ENCODE results near the gene SIRT3. TPM values are rescaled to one million over a fixed set of nuclear protein-coding genes. Genes with fewer than 3 reads are reported as not detected.

The SIRT3 gene
- total RNA-seq (2014; rRNA removed): 7.9 and 8.6 TPM in 2 replicates
- 9.6 TPM for polyA plus RNA-seq (2012)

DNA sequence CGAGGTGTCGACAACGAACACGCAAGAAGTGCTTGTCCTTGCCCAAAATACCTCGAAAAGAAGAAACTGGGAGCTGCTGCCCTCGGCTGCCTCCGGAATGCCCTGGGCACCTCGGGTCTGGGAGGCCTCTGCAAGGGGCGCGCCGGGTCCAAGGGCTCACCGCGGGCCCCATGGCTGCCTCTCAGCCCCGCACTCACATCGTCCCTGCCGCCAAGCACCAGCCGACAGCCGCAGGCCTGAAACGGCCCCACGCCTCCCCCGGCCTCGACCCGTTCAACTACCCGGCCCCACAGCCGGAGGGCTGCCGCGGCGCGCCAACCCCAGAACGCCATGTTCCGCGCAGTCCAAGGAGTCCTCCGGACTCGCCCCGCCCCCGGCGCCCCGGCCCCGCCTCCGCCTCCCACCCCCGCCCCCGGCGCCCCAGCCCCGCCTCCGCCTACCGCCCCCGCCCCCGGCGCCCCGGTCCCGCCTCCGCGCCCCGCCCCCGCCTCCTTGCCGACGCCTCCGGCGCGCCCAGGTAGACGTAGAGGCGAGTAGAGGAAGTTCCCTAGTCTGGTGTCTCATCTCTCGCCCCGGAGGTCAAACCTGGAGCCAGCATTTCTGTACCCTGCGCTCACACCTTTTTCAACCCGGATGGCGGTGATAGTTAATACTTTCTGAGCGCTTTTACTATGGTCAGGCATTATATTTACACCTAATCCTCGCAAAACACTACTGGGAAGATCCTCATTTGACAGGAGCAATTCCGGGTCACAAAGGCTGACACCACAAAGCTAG is at the start of gene SIRT3:
Gene SIRT3, minus strand, starts transcription at position 346 of the 777 bp plus-strand sequence. Its CDS starts 14 bp downstream, at position 332.
- DNase-seq (ENCODE audit: low read depth): peak; percentile 72

DNA sequence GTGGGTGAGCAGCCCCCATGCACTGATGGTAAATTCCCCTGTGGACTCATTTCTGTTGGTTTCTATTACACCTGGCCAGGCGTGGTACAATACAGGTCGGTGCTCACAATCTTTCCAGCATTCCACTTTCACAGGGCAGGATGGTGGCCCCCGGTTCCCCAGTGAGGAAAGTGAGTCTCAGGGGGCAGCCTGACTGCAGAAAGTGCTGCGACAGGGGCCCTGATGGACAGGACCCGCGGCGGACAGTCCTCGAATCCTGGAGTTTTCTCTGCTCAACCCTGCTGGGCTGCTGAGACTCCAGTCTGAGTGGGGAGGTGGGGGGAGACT is 49.7 kb upstream of the SIRT3 start:
- no peak for DNase-seq (ENCODE audit: low read depth)

DNA sequence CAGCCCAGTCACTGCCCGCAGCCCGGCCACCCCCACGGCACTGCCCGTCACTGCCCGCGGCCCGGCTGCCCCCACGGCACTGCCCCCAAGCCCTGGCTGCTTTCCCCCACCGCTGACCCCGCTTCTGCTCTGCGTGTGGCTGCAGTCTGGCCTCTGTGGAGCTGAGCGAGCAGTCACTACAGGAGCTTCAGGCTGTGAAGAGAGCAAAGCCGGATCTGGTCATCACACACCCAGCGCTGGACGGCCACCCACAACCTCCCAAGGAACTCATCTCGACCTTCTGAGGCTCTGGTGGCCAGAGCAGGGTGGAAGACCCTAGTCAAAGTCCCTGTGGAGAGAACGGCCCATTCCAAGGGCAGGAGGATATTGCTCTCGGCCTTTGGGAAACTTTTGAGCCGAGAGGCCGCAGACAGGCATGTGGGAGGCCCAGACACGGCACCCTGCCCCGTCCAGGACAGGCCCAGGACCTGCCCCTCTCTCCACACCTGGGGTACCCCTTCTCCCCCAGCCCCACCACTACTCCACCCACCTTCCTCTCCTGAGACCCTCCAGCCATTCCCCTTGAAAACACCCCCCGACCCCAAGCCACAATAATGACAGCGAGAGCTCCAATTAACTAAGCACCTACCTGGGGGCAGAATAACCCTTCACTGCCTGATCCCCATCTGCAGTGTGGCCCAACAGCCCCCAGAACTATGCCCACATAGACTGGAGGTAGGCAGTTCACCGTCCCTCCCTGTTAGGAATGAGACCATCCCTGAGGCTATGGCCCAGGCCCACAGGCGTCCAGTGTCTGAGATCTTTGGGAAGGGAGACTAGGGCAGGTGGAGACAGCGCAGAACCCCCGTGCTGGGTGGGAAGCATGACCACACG is 49.1 kb upstream of the SIRT3 start:
- DNase-seq (ENCODE audit: low read depth): no peak

DNA sequence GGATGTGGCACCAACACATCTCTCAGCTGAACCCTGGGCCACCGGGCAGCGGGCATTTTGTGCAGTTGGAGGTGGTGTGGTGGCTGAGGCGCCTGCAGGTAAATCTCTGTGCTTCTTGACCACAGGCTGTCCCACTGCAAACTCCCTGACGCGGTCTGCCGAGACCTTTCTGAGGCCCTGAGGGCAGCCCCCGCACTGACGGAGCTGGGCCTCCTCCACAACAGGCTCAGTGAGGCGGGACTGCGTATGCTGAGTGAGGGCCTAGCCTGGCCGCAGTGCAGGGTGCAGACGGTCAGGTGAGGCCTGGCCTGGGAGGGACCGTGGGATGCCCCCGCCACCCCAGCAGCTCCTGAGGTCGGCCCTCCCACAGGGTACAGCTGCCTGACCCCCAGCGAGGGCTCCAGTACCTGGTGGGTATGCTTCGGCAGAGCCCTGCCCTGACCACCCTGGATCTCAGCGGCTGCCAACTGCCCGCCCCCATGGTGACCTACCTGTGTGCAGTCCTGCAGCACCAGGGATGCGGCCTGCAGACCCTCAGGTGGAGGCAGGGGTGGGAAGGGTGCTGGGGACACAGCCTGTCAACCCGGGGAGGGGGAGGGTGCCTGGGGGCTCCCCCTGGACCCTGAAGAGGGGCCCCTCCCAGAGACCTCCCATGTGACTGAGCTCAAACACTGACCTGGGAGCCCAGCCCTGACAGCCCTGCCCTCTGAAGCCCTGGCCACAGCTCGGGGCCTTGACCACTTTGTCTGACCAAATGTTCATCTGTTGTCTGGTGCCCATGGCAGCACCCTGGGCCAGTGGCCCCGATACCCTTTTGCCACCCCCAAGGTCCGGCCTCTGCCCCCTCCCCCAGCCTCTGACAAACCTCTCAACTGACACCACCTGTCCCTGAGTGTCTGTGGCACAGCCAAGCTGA is 48.2 kb upstream of the SIRT3 start:
- no peak for DNase-seq (ENCODE audit: low read depth)

DNA sequence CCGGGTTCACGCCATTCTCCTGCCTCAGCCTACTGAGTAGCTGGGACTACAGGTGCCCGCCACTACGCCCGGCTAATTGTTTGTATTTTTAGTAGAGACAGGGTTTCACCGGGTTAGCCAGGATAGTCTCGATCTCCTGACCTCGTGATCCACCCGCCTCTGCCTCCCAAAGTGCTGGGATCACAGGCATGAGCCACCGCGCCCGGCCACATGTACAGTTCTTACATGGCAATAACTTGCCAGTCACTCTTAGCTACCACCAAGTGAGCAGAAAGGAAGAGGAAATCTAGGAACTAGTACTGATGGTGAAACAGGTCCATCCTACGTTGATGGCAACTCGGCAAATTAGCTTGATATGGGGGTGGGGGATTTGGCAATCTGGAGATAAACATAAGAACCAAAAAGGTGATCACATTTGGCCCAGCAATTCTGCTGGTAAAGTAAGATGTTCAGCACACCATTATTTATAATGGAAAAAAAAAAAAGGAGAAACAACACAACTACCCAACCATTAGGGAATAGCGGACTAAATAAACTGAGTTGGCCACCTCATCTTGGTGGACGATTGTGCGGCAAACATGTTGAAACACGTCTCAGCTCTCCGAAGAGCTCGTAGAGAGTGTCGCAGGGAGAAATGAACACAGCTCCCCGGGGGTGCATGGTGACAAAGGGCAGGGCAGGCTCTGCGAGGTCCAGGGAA is 47.4 kb upstream of the SIRT3 start:
- no peak for DNase-seq (ENCODE audit: low read depth)

DNA sequence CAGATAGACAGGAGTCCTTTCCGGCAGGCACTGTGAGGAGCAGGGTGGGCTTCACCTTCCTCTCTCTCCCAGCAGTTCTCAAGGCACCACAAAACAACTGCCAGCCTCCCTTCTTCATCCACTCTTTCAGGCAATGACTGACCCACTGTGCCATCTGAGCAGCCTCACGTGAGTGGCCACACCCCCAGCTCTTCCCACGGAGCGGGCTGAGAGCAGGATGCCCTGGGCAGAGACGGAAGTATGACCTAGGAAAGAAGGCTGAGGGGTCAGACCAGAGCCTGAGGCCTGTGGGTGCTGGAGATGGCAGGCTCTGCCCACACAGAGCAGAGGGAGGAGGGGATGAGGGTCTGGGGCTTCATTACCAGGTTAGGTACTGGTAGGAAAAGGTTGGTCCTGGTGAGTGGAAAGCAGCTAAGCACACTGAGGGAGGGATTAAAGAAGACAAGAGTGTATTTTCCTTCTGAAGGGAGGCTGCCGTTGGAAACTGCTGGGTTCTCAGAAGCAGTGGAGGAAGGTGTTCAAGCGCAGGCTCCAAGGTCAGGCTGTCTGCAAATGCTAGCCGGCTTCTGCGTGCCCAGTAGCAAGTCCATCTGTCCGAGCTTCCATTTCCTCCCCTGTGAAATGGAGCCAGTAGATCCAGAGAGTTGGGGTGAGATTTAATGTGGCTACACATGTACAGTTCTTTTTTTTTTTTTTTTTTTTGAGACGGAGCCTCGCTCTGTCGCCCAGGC is 46.7 kb upstream of the SIRT3 start:
- DNase-seq (ENCODE audit: low read depth): no peak

DNA sequence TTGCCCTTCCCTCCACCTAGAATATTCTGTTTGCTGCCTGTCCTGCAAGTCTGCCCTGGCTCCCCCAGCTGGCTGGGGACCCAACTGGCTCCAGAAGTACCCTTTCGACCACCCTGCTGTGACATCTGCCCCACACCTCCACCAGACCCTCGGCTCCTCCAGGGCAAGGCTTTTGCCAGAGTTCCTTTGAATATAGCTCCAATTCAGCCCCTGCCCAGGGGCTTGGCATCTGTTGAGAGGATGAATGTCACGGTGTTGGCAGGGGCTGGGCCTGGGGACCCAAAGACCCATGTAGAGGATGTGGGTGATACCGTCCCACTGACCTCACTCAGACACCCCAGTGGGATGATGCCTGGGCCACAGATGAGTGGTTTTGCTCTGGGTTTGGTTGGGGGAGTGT is 46.0 kb upstream of the SIRT3 start:
- DNase-seq (ENCODE audit: low read depth): no peak

DNA sequence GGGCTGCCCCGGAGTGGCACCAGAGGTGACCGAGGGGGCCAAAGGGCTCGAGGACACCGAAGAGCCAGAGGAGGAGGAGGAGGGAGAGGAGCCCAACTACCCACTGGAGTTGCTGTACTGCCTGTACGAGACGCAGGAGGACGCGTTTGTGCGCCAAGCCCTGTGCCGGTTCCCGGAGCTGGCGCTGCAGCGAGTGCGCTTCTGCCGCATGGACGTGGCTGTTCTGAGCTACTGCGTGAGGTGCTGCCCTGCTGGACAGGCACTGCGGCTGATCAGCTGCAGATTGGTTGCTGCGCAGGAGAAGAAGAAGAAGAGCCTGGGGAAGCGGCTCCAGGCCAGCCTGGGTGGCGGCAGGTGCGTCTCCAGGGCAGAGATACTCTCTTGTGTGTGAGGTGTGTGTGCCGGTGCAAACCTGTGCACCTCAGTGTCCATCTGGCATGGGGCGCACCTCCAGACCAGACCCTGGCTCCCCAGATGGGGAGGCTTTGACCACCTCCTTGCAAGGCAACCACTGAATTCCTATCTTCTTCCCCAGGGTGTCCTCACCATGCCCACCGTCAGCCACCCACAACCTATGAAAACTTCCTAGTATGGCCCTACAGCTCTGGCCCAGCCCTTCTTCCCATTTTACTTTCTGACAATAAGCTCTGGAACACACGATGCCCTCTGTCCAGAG is 45.5 kb upstream of the SIRT3 start:
- no peak for DNase-seq (ENCODE audit: low read depth)

DNA sequence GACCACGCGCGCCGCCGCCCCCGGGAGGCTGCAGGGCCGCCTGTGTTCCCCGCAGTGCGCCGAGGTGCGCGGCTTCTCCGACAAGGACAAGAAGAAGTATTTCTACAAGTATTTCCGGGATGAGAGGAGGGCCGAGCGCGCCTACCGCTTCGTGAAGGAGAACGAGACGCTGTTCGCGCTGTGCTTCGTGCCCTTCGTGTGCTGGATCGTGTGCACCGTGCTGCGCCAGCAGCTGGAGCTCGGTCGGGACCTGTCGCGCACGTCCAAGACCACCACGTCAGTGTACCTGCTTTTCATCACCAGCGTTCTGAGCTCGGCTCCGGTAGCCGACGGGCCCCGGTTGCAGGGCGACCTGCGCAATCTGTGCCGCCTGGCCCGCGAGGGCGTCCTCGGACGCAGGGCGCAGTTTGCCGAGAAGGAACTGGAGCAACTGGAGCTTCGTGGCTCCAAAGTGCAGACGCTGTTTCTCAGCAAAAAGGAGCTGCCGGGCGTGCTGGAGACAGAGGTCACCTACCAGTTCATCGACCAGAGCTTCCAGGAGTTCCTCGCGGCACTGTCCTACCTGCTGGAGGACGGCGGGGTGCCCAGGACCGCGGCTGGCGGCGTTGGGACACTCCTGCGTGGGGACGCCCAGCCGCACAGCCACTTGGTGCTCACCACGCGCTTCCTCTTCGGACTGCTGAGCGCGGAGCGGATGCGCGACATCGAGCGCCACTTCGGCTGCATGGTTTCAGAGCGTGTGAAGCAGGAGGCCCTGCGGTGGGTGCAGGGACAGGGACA is 44.8 kb upstream of the SIRT3 start:
- DNase-seq (ENCODE audit: low read depth): no peak

DNA sequence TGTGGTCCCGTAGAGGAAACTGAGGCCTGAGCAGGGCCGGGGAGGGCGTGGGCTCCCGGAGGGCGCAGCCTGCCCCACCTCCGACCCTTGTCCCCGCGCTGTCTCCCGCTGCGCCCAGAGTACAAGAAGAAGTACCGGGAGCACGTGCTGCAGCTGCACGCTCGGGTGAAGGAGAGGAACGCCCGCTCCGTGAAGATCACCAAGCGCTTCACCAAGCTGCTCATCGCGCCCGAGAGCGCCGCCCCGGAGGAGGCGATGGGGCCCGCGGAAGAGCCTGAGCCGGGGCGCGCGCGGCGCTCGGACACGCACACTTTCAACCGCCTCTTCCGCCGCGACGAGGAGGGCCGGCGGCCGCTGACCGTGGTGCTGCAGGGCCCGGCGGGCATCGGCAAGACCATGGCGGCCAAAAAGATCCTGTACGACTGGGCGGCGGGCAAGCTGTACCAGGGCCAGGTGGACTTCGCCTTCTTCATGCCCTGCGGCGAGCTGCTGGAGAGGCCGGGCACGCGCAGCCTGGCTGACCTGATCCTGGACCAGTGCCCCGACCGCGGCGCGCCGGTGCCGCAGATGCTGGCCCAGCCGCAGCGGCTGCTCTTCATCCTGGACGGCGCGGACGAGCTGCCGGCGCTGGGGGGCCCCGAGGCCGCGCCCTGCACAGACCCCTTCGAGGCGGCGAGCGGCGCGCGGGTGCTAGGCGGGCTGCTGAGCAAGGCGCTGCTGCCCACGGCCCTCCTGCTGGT is 44.0 kb upstream of the SIRT3 start:
- no peak for DNase-seq (ENCODE audit: low read depth)

DNA sequence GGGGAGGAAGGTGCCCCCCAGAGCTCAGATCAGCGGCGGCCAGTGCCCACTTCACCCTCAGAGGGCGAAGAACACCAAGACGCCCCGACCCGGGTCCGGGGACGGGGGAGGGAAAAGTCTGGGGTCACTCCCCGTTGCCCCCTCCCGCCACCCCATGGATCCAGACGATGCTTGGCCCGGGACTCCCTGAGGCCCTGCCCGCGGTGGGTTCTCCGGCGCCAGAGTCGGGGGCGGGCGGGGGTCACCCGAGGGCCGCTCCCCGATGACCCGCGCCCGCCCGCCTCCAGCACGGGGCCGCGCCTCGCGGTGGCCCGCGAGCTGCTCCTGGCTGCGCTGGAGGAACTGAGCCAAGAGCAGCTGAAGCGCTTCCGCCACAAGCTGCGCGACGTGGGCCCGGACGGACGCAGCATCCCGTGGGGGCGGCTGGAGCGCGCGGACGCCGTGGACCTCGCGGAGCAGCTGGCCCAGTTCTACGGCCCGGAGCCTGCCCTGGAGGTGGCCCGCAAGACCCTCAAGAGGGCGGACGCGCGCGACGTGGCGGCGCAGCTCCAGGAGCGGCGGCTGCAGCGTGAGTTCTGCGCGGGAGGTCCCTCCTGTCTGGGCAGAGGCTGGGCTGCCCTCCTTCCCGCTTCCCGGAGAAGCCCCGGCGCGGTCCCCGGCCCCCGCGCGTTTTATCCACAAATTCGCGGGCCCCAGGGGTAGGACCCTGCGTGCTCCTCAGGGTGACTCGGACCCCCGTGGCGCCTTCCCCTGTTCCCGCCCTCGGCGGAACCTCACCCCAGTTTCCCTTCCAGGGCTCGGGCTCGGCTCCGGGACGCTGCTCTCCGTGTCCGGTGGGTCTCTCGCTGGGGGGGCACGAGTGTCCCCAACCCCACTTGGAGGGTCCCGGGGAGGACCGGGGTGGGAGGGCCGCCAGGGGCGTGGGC is 43.2 kb upstream of the SIRT3 start:
- no peak for DNase-seq (ENCODE audit: low read depth)

DNA sequence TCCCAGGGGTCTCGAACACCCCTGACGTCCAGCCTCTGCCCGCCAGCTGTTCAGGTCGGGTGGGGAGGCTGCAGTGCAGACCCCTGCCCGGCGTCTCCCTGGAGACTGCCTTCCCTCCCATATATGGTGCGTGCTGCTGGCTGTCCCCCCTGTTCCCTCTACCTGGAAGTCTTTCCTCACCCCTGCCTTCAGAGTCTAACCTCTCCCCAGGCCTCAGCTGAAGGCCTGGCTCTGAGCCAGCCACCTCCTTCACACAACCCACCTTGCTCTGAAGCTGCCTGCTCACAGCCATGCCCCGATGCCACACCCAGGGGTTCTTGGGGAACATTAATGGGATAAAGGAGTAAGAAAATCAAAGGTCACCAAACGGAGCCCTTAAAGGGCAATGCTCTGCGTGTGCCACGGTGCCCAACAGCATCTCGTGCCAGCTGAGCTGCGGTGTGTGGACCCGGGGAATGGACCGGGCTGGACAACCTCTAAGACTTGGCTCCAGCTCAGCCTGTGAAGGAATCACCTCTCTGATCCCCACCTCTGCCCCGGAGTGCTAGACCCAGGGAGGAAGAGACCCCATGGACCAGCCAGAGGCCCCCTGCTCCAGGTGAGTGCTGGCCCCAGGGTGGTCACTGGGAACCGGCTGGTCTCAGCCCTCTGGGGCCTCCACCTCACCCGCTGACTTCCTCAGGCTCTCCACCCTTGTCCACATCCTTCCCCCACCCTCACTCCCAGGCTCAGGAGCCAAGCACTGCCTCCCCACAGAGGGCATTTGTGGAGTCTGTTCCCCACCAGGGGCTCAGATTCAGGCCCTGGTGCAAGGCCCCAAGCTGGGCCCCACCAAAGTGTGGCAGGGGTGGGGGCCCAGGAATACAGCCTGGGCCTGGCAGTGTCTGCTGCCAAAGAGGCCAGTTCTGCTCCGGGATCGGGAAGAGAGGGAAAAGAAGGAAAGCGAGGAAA is 42.1 kb upstream of the SIRT3 start, which contains the start of gene NLRP6:
Gene NLRP6, plus strand, starts transcription at position 407 of the 951 bp plus-strand sequence. Its CDS starts 163 bp downstream, at position 570.
- no peak for DNase-seq (ENCODE audit: low read depth)

DNA sequence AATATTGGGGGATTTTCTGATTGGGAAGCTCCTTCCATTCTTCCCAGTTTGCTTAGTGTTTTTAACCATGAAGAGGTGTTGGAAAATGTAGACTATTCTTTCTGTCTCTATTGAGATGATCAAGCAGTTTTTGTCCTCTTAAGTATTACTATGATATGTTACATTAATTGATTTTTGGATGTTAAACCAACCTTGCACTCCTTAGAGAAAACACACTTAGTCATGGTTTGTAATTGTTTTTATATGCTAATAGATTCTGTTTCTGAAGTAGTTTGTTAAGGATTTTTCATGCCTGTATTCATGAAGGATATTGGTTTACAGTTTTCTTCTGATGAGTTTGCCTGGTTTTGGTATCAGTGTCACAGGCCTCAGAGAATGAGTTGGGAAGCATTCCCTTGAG is 40.1 kb upstream of the SIRT3 start:
- no peak for DNase-seq (ENCODE audit: low read depth)

DNA sequence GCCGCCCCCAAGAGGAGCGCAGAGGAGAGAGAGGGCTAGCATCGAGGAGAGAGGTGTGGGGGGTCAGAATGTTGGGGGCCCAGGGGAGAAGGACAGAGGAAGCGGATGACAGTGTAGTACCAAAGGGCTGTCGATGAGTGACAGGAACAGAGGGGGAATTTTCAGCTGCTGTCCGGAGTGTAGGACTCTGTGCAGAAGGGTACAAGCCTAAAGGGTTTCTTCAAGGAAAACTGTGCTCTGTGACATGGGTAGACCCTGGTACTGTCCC is 36.7 kb upstream of the SIRT3 start:
- no peak for DNase-seq (ENCODE audit: low read depth)

DNA sequence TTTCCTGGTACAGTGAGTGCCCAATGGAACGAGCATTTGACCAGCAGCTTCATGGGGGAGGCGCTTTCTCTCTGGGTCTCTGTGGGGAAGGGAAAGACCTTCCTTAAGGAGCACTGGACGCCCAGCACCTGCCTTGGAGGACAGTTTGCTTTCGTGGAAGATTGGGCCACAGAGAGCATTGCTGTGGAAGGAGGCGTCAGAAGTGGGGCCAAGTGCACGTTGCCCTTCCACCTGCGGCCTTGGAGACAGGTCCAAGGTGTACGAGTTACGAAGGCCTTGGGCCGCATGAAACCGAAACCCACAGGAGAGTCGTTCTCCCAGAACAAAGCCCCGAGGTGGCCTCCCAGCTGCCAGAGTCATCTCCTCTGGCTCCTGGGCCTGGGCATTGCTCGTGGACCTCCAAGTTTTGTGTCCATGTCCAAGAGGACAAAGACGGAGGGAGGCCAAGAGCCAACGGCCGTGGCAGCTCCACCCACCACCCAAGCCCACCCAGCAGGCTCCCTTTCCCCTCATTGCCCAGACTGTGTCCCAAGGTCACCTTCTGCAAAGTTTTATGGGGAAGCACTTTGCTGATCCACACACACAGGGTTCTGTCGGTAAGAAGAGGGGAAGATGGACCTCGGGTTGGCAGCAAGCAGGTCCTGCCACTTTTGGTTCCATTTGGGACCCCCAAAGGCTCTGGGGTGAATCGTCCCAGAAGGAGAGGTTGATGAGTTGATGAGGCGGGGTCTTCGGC is 36.2 kb upstream of the SIRT3 start:
- no peak for DNase-seq (ENCODE audit: low read depth)

DNA sequence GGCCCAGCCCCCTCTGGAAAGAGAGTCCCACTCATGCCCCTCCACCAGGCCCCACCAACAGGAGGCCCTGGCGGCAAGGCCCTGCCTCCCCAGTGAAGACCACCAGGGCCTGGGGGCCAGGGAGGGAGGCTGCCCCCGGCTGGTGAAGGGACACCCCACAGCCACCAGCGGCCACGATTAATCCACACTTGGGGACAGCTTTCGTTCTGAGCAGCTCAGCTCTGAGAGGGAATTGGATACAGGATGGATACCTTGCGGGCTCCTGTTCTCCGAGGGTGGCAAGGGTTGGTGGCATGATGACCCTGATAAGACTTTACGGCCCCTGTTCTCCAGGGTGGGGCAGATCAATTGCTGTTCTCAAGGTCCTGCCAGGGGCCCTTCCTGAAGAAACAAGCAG is 35.2 kb upstream of the SIRT3 start:
- no peak for DNase-seq (ENCODE audit: low read depth)

All from LHCN-M2 (cell line).